Neural progenitor cell (in vitro differentiated cells): Measurements from ENCODE around the gene FAM78A. TPM values are rescaled to one million over a fixed set of nuclear protein-coding genes. Genes with fewer than 3 reads are reported as not detected.

ENCODE experiments used
- DNase-seq: peaks from one replicate; pipeline ENCODE4 v3.0.0-alpha.2; 2016; ENCODE audit warnings: low spot score
- H2AFZ ChIP-seq: fragments of 200-600 bp; sonication (generic); replicated peaks from 2 replicates; pipeline ENCODE4 v1.6.1; 2016; ENCODE audit warnings: antibody characterized with exemption
- H3F3A ChIP-seq: fragments of 200-600 bp; sonication (generic); 2 replicates; pipeline ENCODE4 v1.6.1; 2016; ENCODE audit warnings: antibody characterized with exemption, low read depth
- H3K27ac ChIP-seq: fragments of 200-600 bp; sonication (generic); 2 replicates; pipeline ENCODE4 v1.5.1; 2016; ENCODE audit warnings: mild to moderate bottlenecking
- H3K27me3 ChIP-seq: fragments of 200-600 bp; sonication (generic); 2 replicates; pipeline ENCODE4 v1.6.1; 2016; ENCODE audit warnings: mild to moderate bottlenecking, moderate library complexity
- H3K36me3 ChIP-seq: fragments of 200-600 bp; sonication (generic); 2 replicates; pipeline ENCODE4 v1.5.1; 2016
- H3K4me1 ChIP-seq: fragments of 200-600 bp; sonication (generic); 2 replicates; pipeline ENCODE4 v1.6.1; 2016; ENCODE audit warnings: mixed run types
- H3K4me2 ChIP-seq: fragments of 200-600 bp; sonication (generic); 2 replicates; pipeline ENCODE4 v1.6.1; 2016
- H3K4me3 ChIP-seq: fragments of 200-600 bp; sonication (generic); 2 replicates; pipeline ENCODE4 v1.5.1; 2016
- H3K79me2 ChIP-seq: fragments of 200-600 bp; sonication (generic); 2 replicates; pipeline ENCODE4 v1.6.1; 2016; ENCODE audit warnings: low read depth
- H3K9ac ChIP-seq: fragments of 200-600 bp; sonication (generic); 2 replicates; pipeline ENCODE4 v1.6.1; 2016
- H3K9me3 ChIP-seq: fragments of 200-600 bp; sonication (generic); 2 replicates; pipeline ENCODE4 v1.5.1; 2016; ENCODE audit warnings: low read depth
- H4K20me1 ChIP-seq: fragments of 200-600 bp; sonication (generic); 2 replicates; pipeline ENCODE4 v1.6.1; 2016; ENCODE audit warnings: low read depth
- H3K27ac Mint-ChIP-seq: 3 replicates; pipeline ENCODE4 v1.8.0; 2021; ENCODE audit warnings: mixed read lengths
- H3K27me3 Mint-ChIP-seq: 2 replicates; pipeline ENCODE4 v1.8.0; 2022; ENCODE audit warnings: low read depth, mild to moderate bottlenecking, inconsistent platforms, moderate library complexity, mixed read lengths; ENCODE audit not compliant: insufficient read depth
- H3K36me3 Mint-ChIP-seq: 3 replicates; pipeline ENCODE4 v1.8.0; 2021; ENCODE audit warnings: mixed read lengths
- H3K4me1 Mint-ChIP-seq: 3 replicates; pipeline ENCODE4 v1.8.0; 2021; ENCODE audit warnings: mixed read lengths
- H3K4me3 Mint-ChIP-seq: 3 replicates; pipeline ENCODE4 v1.8.0; 2021; ENCODE audit warnings: mild to moderate bottlenecking, moderate library complexity, mixed read lengths
- H3K9me3 Mint-ChIP-seq: 3 replicates; pipeline ENCODE4 v1.8.0; 2020; ENCODE audit warnings: mixed read lengths
- EZH2 ChIP-seq: fragments of 200-600 bp; sonication (generic); IDR thresholded peaks from 2 replicates; pipeline ENCODE4 v1.6.1; 2017; ENCODE audit warnings: antibody characterized with exemption, mild to moderate bottlenecking, moderate library complexity
- EZH2phosphoT487 ChIP-seq: fragments of 200-600 bp; sonication (generic); IDR thresholded peaks from 2 replicates; pipeline ENCODE4 v1.6.1; 2017; ENCODE audit warnings: antibody characterized with exemption
- total RNA-seq: library from RNA; depleted of rRNA; stranded (reverse); fragments of >200 nt; gene quantifications from 2 replicates; pipeline ENCODE4 v1.2.3, GENCODE V29; 2015; ENCODE audit warnings: low replicate concordance
- TF ChIP-seq, protein P1 (sequence below): fragments of 200-600 bp; sonication (generic); IDR thresholded peaks from 2 replicates; pipeline ENCODE4 v1.5.1; 2017; ENCODE audit warnings: antibody characterized with exemption, mild to moderate bottlenecking

Gene FAM78A
- total RNA-seq, 1 donor from 2014 or later: 0.32 TPM

DNA sequence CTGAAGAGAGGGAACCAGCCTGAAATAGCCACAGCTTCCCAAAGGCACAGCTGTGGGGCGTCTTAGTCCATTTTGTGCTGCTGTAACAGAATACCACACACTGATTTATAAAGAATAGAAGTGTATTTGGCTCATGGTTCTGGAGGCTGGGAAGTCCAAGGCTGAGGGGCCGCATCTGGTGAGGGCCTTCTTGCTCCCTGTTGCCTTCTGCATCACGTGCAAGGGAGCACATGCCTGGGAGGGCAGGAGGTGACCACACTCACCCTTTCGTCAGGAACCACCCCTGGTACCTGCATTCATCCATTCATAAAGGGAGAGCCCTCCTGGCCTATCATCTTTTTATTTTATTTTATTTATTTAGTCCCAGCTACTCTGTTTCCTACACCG is 23.6 kb upstream of the FAM78A start:
- Histone ChIP-seq H4K20me1 (no peaks in the 10 kb centered on the region), H3K79me2 (no peaks in the 10 kb centered on the region), H3K4me1 (no peaks in the 10 kb centered on the region), H3K27ac (no peak overlapping the region), H3K9ac (no peak overlapping the region), H3K4me2 (no peak overlapping the region), H2AFZ (no peak overlapping the region), H3K27me3 (no peaks in the 10 kb centered on the region), H3F3A (no peaks in the 10 kb centered on the region), H3K36me3 (no peaks in the 10 kb centered on the region), H3K9me3 (no peaks in the 10 kb centered on the region), H3K4me3 (no peak overlapping the region)
- Mint-ChIP-seq H3K27ac (no peak overlapping the region), H3K9me3 (no peaks in the 10 kb centered on the region), H3K4me1 (peaks cover 7% of the 10 kb centered on the region), H3K4me3 (no peak overlapping the region), H3K36me3 (no peaks in the 10 kb centered on the region), H3K27me3 (peaks cover 14% of the 10 kb centered on the region)
- TF ChIP-seq, protein P1, sequence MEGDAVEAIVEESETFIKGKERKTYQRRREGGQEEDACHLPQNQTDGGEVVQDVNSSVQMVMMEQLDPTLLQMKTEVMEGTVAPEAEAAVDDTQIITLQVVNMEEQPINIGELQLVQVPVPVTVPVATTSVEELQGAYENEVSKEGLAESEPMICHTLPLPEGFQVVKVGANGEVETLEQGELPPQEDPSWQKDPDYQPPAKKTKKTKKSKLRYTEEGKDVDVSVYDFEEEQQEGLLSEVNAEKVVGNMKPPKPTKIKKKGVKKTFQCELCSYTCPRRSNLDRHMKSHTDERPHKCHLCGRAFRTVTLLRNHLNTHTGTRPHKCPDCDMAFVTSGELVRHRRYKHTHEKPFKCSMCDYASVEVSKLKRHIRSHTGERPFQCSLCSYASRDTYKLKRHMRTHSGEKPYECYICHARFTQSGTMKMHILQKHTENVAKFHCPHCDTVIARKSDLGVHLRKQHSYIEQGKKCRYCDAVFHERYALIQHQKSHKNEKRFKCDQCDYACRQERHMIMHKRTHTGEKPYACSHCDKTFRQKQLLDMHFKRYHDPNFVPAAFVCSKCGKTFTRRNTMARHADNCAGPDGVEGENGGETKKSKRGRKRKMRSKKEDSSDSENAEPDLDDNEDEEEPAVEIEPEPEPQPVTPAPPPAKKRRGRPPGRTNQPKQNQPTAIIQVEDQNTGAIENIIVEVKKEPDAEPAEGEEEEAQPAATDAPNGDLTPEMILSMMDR: no peak
- TF ChIP-seq EZH2phosphoT487: no peak
- TF ChIP-seq EZH2: no peak
- no peak for DNase-seq

DNA sequence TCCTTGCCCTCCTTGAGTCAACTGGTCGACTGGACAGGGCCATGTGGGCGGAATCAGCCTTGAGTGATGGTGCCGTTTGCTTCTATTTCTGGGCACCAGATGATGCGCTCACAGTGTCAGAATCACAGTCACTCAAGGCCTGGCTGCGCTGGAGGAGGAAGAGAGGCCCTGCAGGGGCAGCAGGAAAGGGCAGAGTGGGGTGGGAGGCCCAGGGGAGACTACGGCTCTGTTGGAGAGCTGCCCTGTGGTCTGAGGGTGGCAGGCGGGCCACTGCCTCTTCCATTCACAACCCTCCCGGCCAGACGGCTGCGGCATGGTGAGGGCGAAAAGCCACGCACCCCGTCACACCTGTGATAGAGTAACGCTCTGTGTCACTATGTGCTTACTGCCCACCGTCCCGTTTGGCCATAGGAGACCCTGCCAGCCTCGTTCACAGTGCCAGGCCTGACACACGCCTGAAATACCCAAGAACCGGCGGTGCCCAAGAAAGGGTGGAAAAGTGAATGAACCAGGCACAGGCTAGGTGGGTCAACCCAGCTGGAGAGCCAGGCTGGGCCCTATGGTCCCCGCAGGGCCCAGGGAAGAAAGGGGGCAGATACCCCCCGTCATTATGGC is 23.1 kb upstream of the FAM78A start:
- Histone ChIP-seq H3K4me1 (no peaks in the 10 kb centered on the region), H3F3A (no peaks in the 10 kb centered on the region), H3K27ac (no peak overlapping the region), H3K4me3 (no peak overlapping the region), H3K9ac (no peak overlapping the region), H3K79me2 (no peaks in the 10 kb centered on the region), H3K4me2 (no peak overlapping the region), H3K9me3 (no peaks in the 10 kb centered on the region), H3K36me3 (no peaks in the 10 kb centered on the region), H2AFZ (no peak overlapping the region), H3K27me3 (no peaks in the 10 kb centered on the region), H4K20me1 (no peaks in the 10 kb centered on the region)
- no peak for TF ChIP-seq EZH2
- TF ChIP-seq EZH2phosphoT487: no peak
- TF ChIP-seq, protein P1: no peak
- DNase-seq: no peak
- Mint-ChIP-seq H3K9me3 (no peaks in the 10 kb centered on the region), H3K36me3 (no peaks in the 10 kb centered on the region), H3K4me1 (peaks cover 2% of the 10 kb centered on the region), H3K27me3 (peaks cover 14% of the 10 kb centered on the region), H3K27ac (no peak overlapping the region), H3K4me3 (no peak overlapping the region)

GRCh38 chr9:131298816-131299215 is 22.5 kb upstream of the FAM78A start:
- no peak for DNase-seq
- Histone ChIP-seq H3K9ac (no peak overlapping the region), H3K27me3 (no peaks in the 10 kb centered on the region), H3K9me3 (no peaks in the 10 kb centered on the region), H3K36me3 (no peaks in the 10 kb centered on the region), H3K4me3 (no peak overlapping the region), H4K20me1 (no peaks in the 10 kb centered on the region), H3K4me2 (no peak overlapping the region), H3K27ac (no peak overlapping the region), H3K4me1 (no peaks in the 10 kb centered on the region), H3F3A (no peaks in the 10 kb centered on the region), H3K79me2 (no peaks in the 10 kb centered on the region), H2AFZ (no peak overlapping the region)
- TF ChIP-seq EZH2 (no peak), EZH2phosphoT487 (no peak)
- TF ChIP-seq, protein P1: no peak
- Mint-ChIP-seq H3K9me3 (no peaks in the 10 kb centered on the region), H3K27me3 (peaks cover 14% of the 10 kb centered on the region), H3K27ac (no peak overlapping the region), H3K4me3 (no peak overlapping the region), H3K4me1 (no peaks in the 10 kb centered on the region), H3K36me3 (no peaks in the 10 kb centered on the region)
